SU-DHL-6 (cell line): ENCODE measurements around the gene CTNNBL1.

Experiments used
- H2AFZ ChIP-seq: fragments of 200-600 bp; sonication (generic); 2 replicates; pipeline ENCODE4 v1.6.1; 2014; ENCODE audit warnings: low read depth, mild to moderate bottlenecking, moderate library complexity, mixed read lengths, antibody characterized with exemption, low read length; ENCODE audit not compliant: severe bottlenecking
- H3F3A ChIP-seq: fragments of 200-600 bp; shearing (Covaris generic); 2 replicates; pipeline ENCODE4 v1.6.0; 2016; ENCODE audit warnings: antibody characterized with exemption, mild to moderate bottlenecking; ENCODE audit not compliant: insufficient read depth
- H3K27ac ChIP-seq: fragments of 200-600 bp; sonication (generic); 2 replicates; pipeline ENCODE4 v1.5.1; 2016; ENCODE audit warnings: low read depth, mild to moderate bottlenecking, low read length, moderate library complexity, mixed read lengths
- H3K27me3 ChIP-seq: fragments of 200-600 bp; sonication (generic), shearing (Covaris generic); 2 replicates; pipeline ENCODE4 v1.6.0; 2014; ENCODE audit warnings: mild to moderate bottlenecking, low read length
- H3K36me3 ChIP-seq: fragments of 200-600 bp; sonication (generic); 2 replicates; pipeline ENCODE4 v1.6.1; 2014; ENCODE audit warnings: mild to moderate bottlenecking, low read length, mixed read lengths
- H3K4me2 ChIP-seq: fragments of 300-600, 200-600 bp; shearing (Covaris generic), sonication (generic); 2 replicates; pipeline ENCODE4 v1.6.0; 2014; ENCODE audit warnings: low read length, low read depth, mild to moderate bottlenecking; ENCODE audit not compliant: poor library complexity, severe bottlenecking
- H3K4me3 ChIP-seq: fragments of 200-600 bp; sonication (generic); 2 replicates; pipeline ENCODE4 v1.5.1; 2014; ENCODE audit warnings: antibody characterized with exemption, low read length, mild to moderate bottlenecking, mixed read lengths; ENCODE audit not compliant: insufficient read depth, poor library complexity, severe bottlenecking
- H3K79me2 ChIP-seq: fragments of 200-600 bp; sonication (generic); 2 replicates; pipeline ENCODE4 v1.6.1; 2014; ENCODE audit warnings: mild to moderate bottlenecking, low read length, moderate library complexity; ENCODE audit not compliant: insufficient read depth
- H3K9ac ChIP-seq: fragments of 200-600 bp; sonication (generic); 2 replicates; pipeline ENCODE4 v1.7.0; 2014; ENCODE audit warnings: mild to moderate bottlenecking, low read length
- H3K9me2 ChIP-seq: fragments of 200-600 bp; sonication (generic); replicated peaks from 2 replicates; pipeline ENCODE4 v1.6.1; 2014; ENCODE audit warnings: low read length; ENCODE audit not compliant: insufficient read depth
- H3K9me3 ChIP-seq: fragments of 200-600 bp; sonication (generic); 2 replicates; pipeline ENCODE4 v1.6.1; 2014; ENCODE audit warnings: low read length, mixed read lengths; ENCODE audit not compliant: insufficient read depth
- H4K20me1 ChIP-seq: fragments of 200-600 bp; sonication (generic); 2 replicates; pipeline ENCODE4 v1.6.1; 2014; ENCODE audit warnings: low read depth, mild to moderate bottlenecking, antibody characterized with exemption, low read length, moderate library complexity, mixed read lengths
- EZH2phosphoT487 ChIP-seq: fragments of 200-600 bp; sonication (generic), shearing (Covaris generic); conservative IDR thresholded peaks from 2 replicates; pipeline ENCODE4 v1.6.1; 2018; ENCODE audit warnings: mild to moderate bottlenecking, antibody characterized with exemption, low read length, moderate library complexity, mixed read lengths
- TF ChIP-seq, protein P1 (sequence below): fragments of 200-600 bp; sonication (generic); IDR thresholded peaks from one replicate; pipeline ENCODE4 v1.5.1; 2017; ENCODE audit warnings: antibody characterized with exemption, mild to moderate bottlenecking, low read length, moderate library complexity; ENCODE audit not compliant: insufficient read depth, poor library complexity, severe bottlenecking

CTNNBL1 gene

DNA sequence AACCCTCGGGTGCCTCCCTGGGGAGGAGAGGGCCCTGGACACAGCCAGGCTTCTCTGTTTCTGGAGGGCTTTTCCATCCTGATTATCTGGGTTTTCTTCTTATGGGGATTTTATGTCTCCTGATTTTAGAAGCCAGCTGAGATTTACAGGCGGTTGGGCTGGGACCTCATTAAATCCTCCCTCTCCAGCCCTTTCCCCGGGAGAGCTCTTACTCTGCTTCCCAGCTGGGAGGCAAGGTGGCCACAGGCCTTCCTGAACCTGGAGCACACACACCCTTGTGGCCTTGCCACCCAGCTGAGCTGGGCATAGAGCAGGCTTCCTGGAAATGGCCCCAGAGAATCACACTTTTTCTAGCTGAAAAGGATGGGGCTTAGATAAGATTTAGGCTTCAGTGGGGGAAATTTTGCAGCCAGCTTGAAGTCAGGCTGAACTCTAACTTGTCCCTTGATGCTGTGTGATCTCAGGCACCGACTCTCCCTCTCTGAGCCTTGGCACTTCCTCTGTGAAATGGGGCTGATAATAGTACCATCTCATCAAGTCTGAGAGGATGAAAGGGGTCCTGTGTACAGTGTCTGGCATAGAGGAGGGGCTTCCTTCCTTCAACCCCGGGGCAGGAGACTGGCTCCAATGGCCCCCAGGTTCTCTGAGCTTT lies 225.7 kb downstream of the CTNNBL1 start:
- Histone ChIP-seq H3F3A (no peaks in the 10 kb centered on the region), H3K27me3 (no peaks in the 10 kb centered on the region), H3K36me3 (no peaks in the 10 kb centered on the region), H3K27ac (no peak overlapping the region), H3K9me2 (no peaks in the 10 kb centered on the region), H3K79me2 (no peaks in the 10 kb centered on the region), H4K20me1 (no peaks in the 10 kb centered on the region), H2AFZ (no peak overlapping the region), H3K9me3 (no peaks in the 10 kb centered on the region), H3K9ac (no peak overlapping the region), H3K4me2 (no peak overlapping the region), H3K4me3 (no peak overlapping the region)
- TF ChIP-seq EZH2phosphoT487 = no peak
- TF ChIP-seq, protein P1, sequence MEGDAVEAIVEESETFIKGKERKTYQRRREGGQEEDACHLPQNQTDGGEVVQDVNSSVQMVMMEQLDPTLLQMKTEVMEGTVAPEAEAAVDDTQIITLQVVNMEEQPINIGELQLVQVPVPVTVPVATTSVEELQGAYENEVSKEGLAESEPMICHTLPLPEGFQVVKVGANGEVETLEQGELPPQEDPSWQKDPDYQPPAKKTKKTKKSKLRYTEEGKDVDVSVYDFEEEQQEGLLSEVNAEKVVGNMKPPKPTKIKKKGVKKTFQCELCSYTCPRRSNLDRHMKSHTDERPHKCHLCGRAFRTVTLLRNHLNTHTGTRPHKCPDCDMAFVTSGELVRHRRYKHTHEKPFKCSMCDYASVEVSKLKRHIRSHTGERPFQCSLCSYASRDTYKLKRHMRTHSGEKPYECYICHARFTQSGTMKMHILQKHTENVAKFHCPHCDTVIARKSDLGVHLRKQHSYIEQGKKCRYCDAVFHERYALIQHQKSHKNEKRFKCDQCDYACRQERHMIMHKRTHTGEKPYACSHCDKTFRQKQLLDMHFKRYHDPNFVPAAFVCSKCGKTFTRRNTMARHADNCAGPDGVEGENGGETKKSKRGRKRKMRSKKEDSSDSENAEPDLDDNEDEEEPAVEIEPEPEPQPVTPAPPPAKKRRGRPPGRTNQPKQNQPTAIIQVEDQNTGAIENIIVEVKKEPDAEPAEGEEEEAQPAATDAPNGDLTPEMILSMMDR = no peak

DNA sequence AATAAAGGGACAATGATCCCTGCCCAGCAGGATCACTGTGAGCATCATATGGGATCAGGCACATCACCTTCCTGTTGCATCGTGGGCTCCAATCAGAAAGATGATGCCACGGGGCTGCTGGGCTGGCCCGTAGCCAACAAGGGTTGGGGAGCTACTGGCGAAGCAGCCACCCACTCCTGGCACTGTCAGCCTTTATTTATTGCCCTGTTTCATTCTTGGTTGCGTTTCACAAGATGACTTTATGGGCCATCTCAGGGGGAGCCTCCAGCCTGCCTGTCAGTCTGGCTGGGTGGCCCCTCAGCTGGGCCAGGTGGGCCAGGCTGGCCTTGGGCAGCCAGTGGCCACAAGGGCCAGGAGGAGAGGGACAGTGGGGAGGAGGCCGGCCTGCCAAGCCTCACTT lies 226.4 kb downstream of the CTNNBL1 start:
- H3K9me2 ChIP-seq = no peaks in the 10 kb centered on the region
- H4K20me1 ChIP-seq = no peaks in the 10 kb centered on the region
- H3K4me3 ChIP-seq = no peak overlapping the region
- no peak overlapping the region for H2AFZ ChIP-seq
- H3F3A ChIP-seq = no peaks in the 10 kb centered on the region
- H3K9ac ChIP-seq = no peak overlapping the region
- no peak for TF ChIP-seq EZH2phosphoT487
- TF ChIP-seq, protein P1 = no peak
- H3K27ac ChIP-seq = no peak overlapping the region
- no peaks in the 10 kb centered on the region for H3K27me3 ChIP-seq
- H3K79me2 ChIP-seq = no peaks in the 10 kb centered on the region
- no peaks in the 10 kb centered on the region for H3K9me3 ChIP-seq
- no peak overlapping the region for H3K4me2 ChIP-seq
- H3K36me3 ChIP-seq = no peaks in the 10 kb centered on the region

DNA sequence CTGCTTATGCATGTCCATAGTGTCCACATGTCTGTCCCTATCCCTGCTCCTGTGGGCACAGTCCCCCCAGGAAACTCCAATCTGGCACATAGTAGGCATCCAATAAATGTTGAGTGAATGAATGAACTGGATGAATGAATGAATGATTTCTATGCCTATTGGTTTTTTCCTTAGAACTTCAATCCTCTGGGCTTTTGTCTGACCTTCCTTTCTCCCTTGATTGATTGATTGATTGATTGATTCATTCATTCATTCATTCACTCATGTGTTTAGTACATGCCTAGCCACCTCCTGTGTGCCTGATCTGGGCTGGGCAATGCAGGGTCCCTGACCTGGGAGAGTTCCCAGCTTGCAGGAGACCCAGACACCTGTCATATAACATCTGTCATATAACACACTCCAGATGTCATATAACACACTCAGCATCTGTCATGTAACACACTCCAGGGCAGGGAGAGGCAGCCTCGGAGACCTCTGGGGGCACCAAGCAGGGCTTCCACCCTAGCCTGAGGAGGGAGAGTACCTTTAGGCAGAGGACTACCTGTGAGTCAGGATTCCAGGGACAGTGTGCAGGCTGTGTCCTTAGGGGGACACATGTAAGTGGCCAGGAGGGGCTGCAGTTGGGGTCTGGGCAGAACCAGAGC lies 227.0 kb downstream of the CTNNBL1 start:
- Histone ChIP-seq H3K9me2 (no peaks in the 10 kb centered on the region), H4K20me1 (no peaks in the 10 kb centered on the region), H2AFZ (no peak overlapping the region), H3K36me3 (no peaks in the 10 kb centered on the region), H3K79me2 (no peaks in the 10 kb centered on the region), H3K27ac (no peak overlapping the region), H3K27me3 (no peaks in the 10 kb centered on the region), H3K4me3 (no peak overlapping the region), H3F3A (no peaks in the 10 kb centered on the region), H3K9ac (no peak overlapping the region), H3K4me2 (no peak overlapping the region), H3K9me3 (no peaks in the 10 kb centered on the region)
- TF ChIP-seq, protein P1 = no peak
- no peak for TF ChIP-seq EZH2phosphoT487
